GM18858 (cell line): ENCODE results near the gene FIBP.

Experiments
- ATAC-seq: cut with Tn5 transposase; IDR thresholded peaks from one replicate; pipeline ENCODE4 v1.9.1; 2021; ENCODE audit not compliant: unreplicated experiment

Gene FIBP

GRCh38 chr11:65891219-65892136 lies 3.2 kb upstream of the FIBP start:
- ATAC-seq = no peak

- peak; percentile 41 for ATAC-seq
These were observed 2.3 kb upstream of the FIBP start, which contains the start of gene CCDC85B for GRCh38 chr11:65890324-65891218. Gene CCDC85B (plus strand): TSS chr11:65890673. CDS start chr11:65890784, 111 bp downstream.

DNA sequence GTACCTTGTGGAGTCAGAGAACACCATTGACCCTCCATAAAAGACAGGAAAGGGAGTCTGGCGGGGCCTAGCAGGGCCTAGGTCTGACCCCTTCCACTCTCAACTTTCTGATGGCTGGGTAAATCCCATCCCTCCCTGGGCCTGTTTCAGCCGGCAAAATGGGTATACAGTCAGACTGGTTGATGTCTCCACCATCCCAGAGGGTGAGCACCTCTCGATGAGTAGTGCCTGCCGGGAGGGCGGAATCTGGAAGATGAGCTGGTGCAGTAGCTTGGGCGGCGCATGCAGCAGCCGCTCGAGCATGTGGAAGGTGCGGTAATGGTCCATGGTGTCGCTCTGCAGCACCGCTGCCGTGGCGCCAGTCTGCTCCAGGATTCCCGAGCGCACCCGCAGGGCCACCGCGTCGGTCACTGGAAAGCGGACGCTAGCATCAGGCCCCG lies 528 bp downstream of the FIBP start:
- no peak for ATAC-seq

DNA sequence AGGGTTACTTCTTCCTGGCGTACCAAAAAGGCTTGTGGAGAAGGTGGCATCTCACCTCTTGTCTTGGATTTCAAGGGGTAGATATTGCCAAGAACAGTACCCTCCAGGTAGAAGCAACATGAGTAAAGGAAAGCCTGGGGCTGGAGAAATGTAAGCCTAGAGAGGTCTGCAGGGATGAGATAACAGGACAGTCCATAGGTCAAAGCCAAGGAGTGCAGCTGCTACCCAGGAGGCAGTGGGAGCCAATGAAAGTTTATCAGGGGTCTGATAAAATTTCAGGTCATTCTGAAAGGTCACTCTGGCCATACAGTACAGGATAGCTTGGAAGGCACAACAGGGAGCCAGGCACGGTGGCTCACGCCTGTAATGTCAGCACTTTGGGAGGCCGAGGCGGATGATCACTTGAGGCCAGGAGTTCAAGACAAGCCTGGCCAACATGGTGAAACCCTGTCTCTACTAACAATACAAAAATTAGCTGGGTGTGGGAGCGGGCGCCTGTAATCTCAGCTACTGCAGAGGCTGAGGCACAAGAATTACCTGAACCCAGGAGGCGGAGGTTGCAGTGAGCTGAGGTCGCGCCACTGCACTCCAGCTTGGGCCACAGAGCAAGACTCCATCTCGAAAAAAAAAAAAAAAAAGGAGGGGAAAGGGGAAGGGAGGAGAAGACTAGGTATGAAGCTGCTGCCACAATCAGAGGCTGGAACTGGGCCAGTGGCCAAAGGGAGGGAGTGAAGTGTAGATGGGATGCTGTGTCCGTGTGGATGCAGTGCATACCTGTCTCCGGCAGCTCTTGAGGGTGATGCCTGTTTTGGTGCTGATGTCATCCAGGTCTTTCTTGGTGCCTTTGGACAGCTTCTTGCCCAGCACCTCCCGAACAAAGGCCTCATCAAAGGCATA lies 1.2 kb downstream of the FIBP start:
- ATAC-seq = no peak

- ATAC-seq = no peak
These were observed 2.3 kb downstream of the FIBP start for GRCh38 chr11:65885808-65886536.

GRCh38 chr11:65885231-65885630 lies 3.0 kb downstream of the FIBP start:
- no peak for ATAC-seq

- ATAC-seq = no peak
These were observed 3.6 kb downstream of the FIBP start for GRCh38 chr11:65884716-65885092.

DNA sequence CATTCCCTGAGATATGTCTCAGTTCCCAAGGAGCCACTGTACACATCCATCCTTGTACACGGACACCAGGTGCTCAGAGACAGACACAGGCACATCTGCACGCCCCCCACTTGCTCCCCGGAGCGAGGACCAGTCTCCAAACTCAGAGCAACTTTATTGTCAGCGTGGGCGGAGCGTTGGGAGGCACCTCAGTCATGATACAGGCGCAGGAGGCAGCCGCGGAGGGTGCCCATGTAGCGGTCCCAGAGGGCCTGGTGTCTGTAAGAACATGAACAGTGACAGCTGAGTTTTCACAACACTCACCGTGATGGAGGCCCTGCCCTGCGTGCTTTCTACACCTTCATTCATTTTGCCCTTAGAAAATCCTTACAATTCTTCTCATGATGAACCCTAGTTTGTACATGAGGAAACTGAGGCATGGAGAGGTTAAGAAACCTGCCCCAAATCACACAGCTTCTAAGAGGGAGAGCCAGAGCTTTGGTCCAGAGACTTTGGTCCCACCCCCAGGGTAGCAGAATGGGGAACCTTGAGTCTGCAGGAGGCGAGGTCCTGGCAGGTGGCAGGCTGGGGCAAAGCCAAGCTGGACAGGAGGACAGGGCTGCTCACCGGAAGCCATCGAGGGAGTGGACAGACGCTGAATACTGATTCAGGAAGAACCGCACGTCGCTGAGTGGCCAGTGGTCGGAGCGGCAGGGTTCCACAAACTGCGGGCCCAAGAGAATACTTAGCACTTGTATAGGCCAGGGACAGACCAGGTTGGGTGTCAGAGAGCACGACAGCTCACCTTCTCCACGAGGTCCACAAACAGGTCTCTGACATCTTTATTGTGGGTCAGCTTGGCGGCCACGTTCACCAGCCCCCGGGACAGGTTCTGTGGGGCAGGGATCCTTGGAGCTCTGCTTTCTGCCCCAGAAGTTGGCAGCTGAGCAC lies 4.2 kb downstream of the FIBP start:
- ATAC-seq = no peak

- no peak for ATAC-seq
These were observed 5.1 kb downstream of the FIBP start for GRCh38 chr11:65883058-65883761.

GRCh38 chr11:65882120-65883057 lies 5.9 kb downstream of the FIBP start:
- ATAC-seq = no peak

DNA sequence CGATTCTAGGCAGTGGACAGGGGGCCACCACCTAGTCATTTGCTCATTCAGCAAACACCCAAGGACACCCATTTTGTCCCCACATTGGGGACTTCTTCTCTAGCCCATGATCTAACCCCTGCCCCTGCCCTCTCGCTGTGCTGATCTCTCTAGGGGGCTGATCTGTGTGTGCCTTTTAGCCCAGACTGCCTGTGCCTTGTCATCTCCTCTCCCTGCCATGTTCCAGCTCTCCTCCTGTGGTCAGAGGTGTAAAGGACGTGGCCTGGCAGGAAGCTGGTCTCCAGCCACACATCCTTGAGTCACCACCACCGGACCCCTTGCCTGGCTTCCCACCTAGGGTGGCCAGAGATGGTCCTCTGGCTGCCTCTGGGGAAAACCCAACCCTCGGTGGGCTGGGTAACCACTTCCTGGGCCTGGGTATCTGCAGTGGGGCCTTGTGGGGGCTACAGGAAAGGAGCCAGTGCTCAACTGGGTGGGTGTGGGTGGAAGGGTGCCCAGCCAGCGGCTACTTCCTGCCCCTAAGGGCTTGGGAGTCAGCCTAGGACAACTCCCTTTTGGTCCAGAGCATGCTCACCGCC lies 7.3 kb downstream of the FIBP start:
- ATAC-seq = no peak

GRCh38 chr11:65880027-65880426 lies 8.2 kb downstream of the FIBP start:
- no peak for ATAC-seq

- no peak for ATAC-seq
These were observed 8.7 kb downstream of the FIBP start, which contains the start of gene CTSW for GRCh38 chr11:65879617-65880016. Gene CTSW (plus strand): TSS chr11:65879837. CDS start chr11:65879855, 18 bp downstream.

GRCh38 chr11:65873318-65874156 lies 14.7 kb downstream of the FIBP start:
- ATAC-seq = peak; percentile 59

GRCh38 chr11:65872586-65873317 lies 15.5 kb downstream of the FIBP start, which contains the start of gene EFEMP2:
Gene EFEMP2 (minus strand): TSS chr11:65872800. CDS start chr11:65872354, 446 bp downstream.
- no peak for ATAC-seq
